ENCODE results near the gene DPAGT1. TPM values are rescaled to one million over a fixed set of nuclear protein-coding genes. Genes with fewer than 3 reads are reported as not detected.

The DPAGT1 gene
- total RNA-seq, 1 experiment from 2014 or later = 45.1 TPM

DNA sequence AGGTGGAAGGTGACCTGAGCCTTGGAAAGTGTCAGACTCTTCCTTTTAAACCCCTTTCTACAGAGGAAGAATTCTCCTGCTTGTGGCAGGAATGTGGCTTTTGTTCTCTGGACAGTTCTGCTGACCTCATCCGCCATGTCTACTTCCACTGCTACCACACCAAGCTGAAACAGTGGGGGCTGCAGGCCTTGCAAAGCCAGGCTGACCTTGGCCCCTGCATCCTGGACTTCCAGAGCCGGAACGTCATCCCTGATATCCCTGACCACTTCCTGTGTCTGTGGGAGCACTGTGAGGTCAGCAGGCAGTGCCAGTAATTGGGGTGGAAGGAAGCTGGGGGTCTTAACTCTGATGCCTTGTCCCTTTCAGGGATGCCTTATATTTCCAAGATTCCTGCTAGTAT lies 29.0 kb upstream of the DPAGT1 start:
- TF ChIP-seq RAD21 (IDR thresholded peaks at IDR 0.05; ENCODE audit: low read depth) (no peak), ZFX (IDR thresholded peaks at IDR 0.05) (no peak)
- TF ChIP-seq, protein P1, sequence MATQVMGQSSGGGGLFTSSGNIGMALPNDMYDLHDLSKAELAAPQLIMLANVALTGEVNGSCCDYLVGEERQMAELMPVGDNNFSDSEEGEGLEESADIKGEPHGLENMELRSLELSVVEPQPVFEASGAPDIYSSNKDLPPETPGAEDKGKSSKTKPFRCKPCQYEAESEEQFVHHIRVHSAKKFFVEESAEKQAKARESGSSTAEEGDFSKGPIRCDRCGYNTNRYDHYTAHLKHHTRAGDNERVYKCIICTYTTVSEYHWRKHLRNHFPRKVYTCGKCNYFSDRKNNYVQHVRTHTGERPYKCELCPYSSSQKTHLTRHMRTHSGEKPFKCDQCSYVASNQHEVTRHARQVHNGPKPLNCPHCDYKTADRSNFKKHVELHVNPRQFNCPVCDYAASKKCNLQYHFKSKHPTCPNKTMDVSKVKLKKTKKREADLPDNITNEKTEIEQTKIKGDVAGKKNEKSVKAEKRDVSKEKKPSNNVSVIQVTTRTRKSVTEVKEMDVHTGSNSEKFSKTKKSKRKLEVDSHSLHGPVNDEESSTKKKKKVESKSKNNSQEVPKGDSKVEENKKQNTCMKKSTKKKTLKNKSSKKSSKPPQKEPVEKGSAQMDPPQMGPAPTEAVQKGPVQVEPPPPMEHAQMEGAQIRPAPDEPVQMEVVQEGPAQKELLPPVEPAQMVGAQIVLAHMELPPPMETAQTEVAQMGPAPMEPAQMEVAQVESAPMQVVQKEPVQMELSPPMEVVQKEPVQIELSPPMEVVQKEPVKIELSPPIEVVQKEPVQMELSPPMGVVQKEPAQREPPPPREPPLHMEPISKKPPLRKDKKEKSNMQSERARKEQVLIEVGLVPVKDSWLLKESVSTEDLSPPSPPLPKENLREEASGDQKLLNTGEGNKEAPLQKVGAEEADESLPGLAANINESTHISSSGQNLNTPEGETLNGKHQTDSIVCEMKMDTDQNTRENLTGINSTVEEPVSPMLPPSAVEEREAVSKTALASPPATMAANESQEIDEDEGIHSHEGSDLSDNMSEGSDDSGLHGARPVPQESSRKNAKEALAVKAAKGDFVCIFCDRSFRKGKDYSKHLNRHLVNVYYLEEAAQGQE (IDR thresholded peaks at IDR 0.05; ENCODE audit: low read depth) = no peak
- TF ChIP-seq, protein P2, sequence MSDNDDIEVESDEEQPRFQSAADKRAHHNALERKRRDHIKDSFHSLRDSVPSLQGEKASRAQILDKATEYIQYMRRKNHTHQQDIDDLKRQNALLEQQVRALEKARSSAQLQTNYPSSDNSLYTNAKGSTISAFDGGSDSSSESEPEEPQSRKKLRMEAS (IDR thresholded peaks at IDR 0.05) = no peak
- no peaks in the 10 kb centered on the region for H4K20me1 ChIP-seq (ENCODE audit: insufficient read depth)
- H3K4me2 ChIP-seq (ENCODE audit: low read length) = no peak overlapping the region
- ChIA-PET POLR2A (no interaction called here), CTCF (no interaction called here), RAD21 (ENCODE audit: low non-redundant PET in 1 of 2, low total read pairs in 2 of 2, uncharacterized antibody in 2 of 2, unreplicated experiment in 2 of 2) (no interaction called here)
- H3K27me3 ChIP-seq (ENCODE audit: insufficient read depth, low read length) = no peaks in the 10 kb centered on the region
- no TSS peak for BruUV-seq (replicated peaks)
- H3K36me3 ChIP-seq (ENCODE audit: control insufficient read depth in 1 of 2, insufficient read depth in 2 of 2, low read length in 2 of 2) = peaks cover 18 to 26% of the 10 kb centered on the region in 2 experiments
- peaks cover 7 to 17% of the 10 kb centered on the region in 2 experiments for H3K4me1 ChIP-seq (ENCODE audit: control insufficient read depth in 1 of 2, insufficient read depth in 2 of 2, low read length in 2 of 2)
- no peaks in the 10 kb centered on the region for H3K9me3 ChIP-seq (ENCODE audit: control insufficient read depth in 1 of 2, insufficient read depth in 1 of 2, low read depth in 1 of 2, low read length in 2 of 2)
- H3K4me3 ChIP-seq (replicated peaks in 1 of 2; ENCODE audit: low read depth in 1 of 2, low read length in 2 of 2) = no peak overlapping the region
- H2AFZ ChIP-seq (ENCODE audit: low read depth, low read length, poor library complexity, severe bottlenecking) = no peak overlapping the region
- no peak overlapping the region for H3K9ac ChIP-seq (ENCODE audit: low read length)
- intact Hi-C loops (cut with micrococcal nuclease) = no loop called here
- no peaks in the 10 kb centered on the region for H3K79me2 ChIP-seq (ENCODE audit: insufficient read depth, low read length)
- DNase-seq (ENCODE audit: low read depth, low spot score) (no peak), ATAC-seq (no peak)
- no peaks in the 10 kb centered on the region for H3K9me2 ChIP-seq (ENCODE audit: insufficient read depth)
- H3K27ac ChIP-seq (ENCODE audit: low read depth, low read length) = no peak overlapping the region

DNA sequence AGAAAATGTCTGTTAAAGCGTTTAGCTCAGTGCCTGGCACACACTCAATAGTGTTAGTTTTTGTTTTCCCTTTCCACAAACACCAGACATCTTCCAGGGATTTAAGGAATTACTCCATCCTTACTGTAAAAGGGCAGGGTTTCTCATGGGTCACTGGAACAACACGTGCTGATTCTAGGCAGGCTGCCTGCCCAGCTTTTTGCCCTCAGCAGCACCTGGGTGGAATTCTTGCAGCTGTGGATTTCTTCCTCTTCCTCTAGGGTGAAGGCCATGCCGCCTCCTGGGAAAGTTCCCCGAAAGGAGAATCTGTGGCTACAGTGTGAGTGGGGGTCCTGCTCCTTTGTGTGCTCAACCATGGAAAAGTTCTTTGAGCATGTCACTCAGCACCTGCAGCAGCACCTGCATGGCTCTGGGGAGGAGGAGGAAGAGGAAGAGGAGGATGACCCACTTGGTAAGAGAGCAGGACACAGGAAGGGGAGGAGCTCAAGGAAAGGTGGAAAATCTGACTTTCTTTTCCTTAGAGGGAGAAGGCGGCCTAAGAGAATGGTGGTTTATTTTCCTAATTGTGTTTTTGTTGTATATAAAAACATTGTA lies 25.1 kb upstream of the DPAGT1 start:
- RAD21 ChIA-PET (ENCODE audit: low non-redundant PET in 1 of 2, low total read pairs in 2 of 2, uncharacterized antibody in 2 of 2, unreplicated experiment in 2 of 2) = interaction anchor here in 1 of 2 experiments (0.9 kb wide), 1 partner anchor 18 kb away, joined by 3 read pairs; no protein-coding TSS in a partner anchor
- Histone ChIP-seq H3K4me1 (ENCODE audit: control insufficient read depth in 1 of 2, insufficient read depth in 2 of 2, low read length in 2 of 2) (peaks cover 16 to 31% of the 10 kb centered on the region in 2 experiments), H3K36me3 (ENCODE audit: control insufficient read depth in 1 of 2, insufficient read depth in 2 of 2, low read length in 2 of 2) (peaks cover 3 to 9% of the 10 kb centered on the region in 2 experiments; a peak in 3 of 4 replicates), H3K27ac (ENCODE audit: low read depth, low read length) (peak overlapping the region; percentile 20; the same call in 1 of the 2 replicates), H3K9me3 (ENCODE audit: control insufficient read depth in 1 of 2, insufficient read depth in 1 of 2, low read depth in 1 of 2, low read length in 2 of 2) (no peaks in the 10 kb centered on the region), H3K79me2 (ENCODE audit: insufficient read depth, low read length) (peaks cover 22% of the 10 kb centered on the region), H4K20me1 (ENCODE audit: insufficient read depth) (no peaks in the 10 kb centered on the region), H2AFZ (ENCODE audit: low read depth, low read length, poor library complexity, severe bottlenecking) (no peak overlapping the region), H3K9ac (ENCODE audit: low read length) (no peak overlapping the region), H3K4me2 (ENCODE audit: low read length) (peak overlapping the region; percentile 43), H3K4me3 (replicated peaks in 1 of 2; ENCODE audit: low read depth in 1 of 2, low read length in 2 of 2) (no peak overlapping the region), H3K9me2 (ENCODE audit: insufficient read depth) (no peaks in the 10 kb centered on the region), H3K27me3 (ENCODE audit: insufficient read depth, low read length) (no peaks in the 10 kb centered on the region)
- POLR2A ChIA-PET = no interaction called here
- BruUV-seq (replicated peaks) = no TSS peak
- intact Hi-C loops (cut with micrococcal nuclease) = no loop called here
- CTCF ChIA-PET = interaction anchor here (1.0 to 1.5 kb wide), 2 partner anchors 24 to 158 kb away, joined by 3 to 5 read pairs; no protein-coding TSS in a partner anchor
- ATAC-seq (peak; percentile 52), DNase-seq (ENCODE audit: low read depth, low spot score) (no peak)
- TF ChIP-seq POLR2A (IDR thresholded peaks at IDR 0.05; ENCODE audit: borderline replicate concordance, extremely low read depth, insufficient read depth, insufficient read length) (no peak), SP1 (IDR thresholded peaks at IDR 0.05; ENCODE audit: low read depth) (no peak), RAD21 (IDR thresholded peaks at IDR 0.05; ENCODE audit: low read depth) (no peak)
